Mammary epithelial cell (primary cell): Measurements from ENCODE around the gene PRKCZ.

ENCODE experiments used
- EZH2 ChIP-seq: IDR thresholded peaks from 2 replicates; pipeline ENCODE4 v1.6.1; 2012; ENCODE audit warnings: low read length, inconsistent platforms, borderline replicate concordance
- TF ChIP-seq, protein P1 (sequence below), 2 donors: IDR thresholded peaks in 1 of 2; conservative IDR thresholded peaks in 1 of 2; 2 replicates each; pipeline ENCODE4 v1.5.1; 2011 to 2012; ENCODE audit warnings: inconsistent platforms in 2 of 2, low read length in 2 of 2, mild to moderate bottlenecking in 2 of 2, control low read depth in 1 of 2, low read depth in 1 of 2; ENCODE audit not compliant: insufficient read depth in 1 of 2; ENCODE audit errors: extremely low read depth in 1 of 2

DNA sequence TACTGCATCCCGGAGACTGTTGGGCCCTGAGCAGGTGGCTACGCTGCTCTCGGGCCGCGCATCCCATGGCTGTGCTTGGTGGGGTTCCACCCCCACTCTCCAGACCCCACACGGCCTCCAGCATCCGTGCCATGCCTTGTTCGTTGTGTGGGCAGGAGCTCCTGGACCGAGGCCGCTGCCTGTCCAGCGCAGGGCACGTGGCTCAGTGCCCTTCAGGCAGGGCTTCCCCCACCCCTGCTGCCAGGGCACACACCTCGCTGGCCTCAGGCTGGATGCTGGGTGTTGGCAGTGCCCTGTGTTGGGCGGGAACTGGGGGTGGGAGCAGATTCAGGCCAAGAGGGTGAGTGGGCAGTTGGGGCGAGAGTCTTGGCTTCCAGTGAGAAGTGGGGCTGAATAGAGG lies 9.9 kb downstream of the PRKCZ start:
- TF ChIP-seq, protein P1, sequence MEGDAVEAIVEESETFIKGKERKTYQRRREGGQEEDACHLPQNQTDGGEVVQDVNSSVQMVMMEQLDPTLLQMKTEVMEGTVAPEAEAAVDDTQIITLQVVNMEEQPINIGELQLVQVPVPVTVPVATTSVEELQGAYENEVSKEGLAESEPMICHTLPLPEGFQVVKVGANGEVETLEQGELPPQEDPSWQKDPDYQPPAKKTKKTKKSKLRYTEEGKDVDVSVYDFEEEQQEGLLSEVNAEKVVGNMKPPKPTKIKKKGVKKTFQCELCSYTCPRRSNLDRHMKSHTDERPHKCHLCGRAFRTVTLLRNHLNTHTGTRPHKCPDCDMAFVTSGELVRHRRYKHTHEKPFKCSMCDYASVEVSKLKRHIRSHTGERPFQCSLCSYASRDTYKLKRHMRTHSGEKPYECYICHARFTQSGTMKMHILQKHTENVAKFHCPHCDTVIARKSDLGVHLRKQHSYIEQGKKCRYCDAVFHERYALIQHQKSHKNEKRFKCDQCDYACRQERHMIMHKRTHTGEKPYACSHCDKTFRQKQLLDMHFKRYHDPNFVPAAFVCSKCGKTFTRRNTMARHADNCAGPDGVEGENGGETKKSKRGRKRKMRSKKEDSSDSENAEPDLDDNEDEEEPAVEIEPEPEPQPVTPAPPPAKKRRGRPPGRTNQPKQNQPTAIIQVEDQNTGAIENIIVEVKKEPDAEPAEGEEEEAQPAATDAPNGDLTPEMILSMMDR (conservative IDR thresholded peaks at IDR 0.05 in 1 of 2, IDR thresholded peaks at IDR 0.05 in 1 of 2; ENCODE audit: extremely low read depth in 1 of 2, insufficient read depth in 1 of 2, low read depth in 1 of 2, low read length in 2 of 2): no peak
- no peak for TF ChIP-seq EZH2
